BLaER1 (cell line): Measurements from ENCODE around the gene HSPB6.
"Not testable (repeated sequence)": the region's sequence is repeated elsewhere in the genome, so short reads cannot be mapped to it uniquely, and the experiment has no call there.

ENCODE experiments used
- H3K27ac ChIP-seq: shearing (Covaris generic); formaldehyde crosslinking; 2 replicates; pipeline ENCODE4 v1.8.1; 2022
- H3K27me3 ChIP-seq: shearing (Covaris generic); formaldehyde crosslinking; 2 replicates; pipeline ENCODE4 v1.8.1; 2022
- H3K36me3 ChIP-seq: shearing (Covaris generic); formaldehyde crosslinking; 2 replicates; pipeline ENCODE4 v1.8.1; 2022
- H3K4me1 ChIP-seq: shearing (Covaris generic); formaldehyde crosslinking; 2 replicates; pipeline ENCODE4 v1.8.1; 2022
- H3K4me2 ChIP-seq: shearing (Covaris generic); formaldehyde crosslinking; 2 replicates; pipeline ENCODE4 v1.8.1; 2022
- H3K4me3 ChIP-seq: shearing (Covaris generic); formaldehyde crosslinking; 2 replicates; pipeline ENCODE4 v1.8.1; 2022
- H3K9ac ChIP-seq: shearing (Covaris generic); formaldehyde crosslinking; 2 replicates; pipeline ENCODE4 v1.8.1; 2022
- H3K9me3 ChIP-seq: shearing (Covaris generic); formaldehyde crosslinking; 2 replicates; pipeline ENCODE4 v1.8.1; 2022
- H4K20me1 ChIP-seq: shearing (Covaris generic); formaldehyde crosslinking; 2 replicates; pipeline ENCODE4 v1.8.1; 2022
- Cebpa-rat ChIP-seq: shearing (Covaris generic); IDR thresholded peaks from 2 replicates; pipeline ENCODE4 v1.8.1; 2022

Gene HSPB6

GRCh38 chr19:35731779-35732405, 24.9 kb downstream of the HSPB6 start:
- Histone ChIP-seq H3K27me3 (no peaks in the 10 kb centered on the region), H4K20me1 (peaks cover 89% of the 10 kb centered on the region)

GRCh38 chr19:35731353-35731752, 25.5 kb downstream of the HSPB6 start:
- no peak overlapping the region for H3K9ac ChIP-seq
- TF ChIP-seq Cebpa-rat: no peak

More at GRCh38 chr19:35731779-35732405, 24.9 kb downstream of the HSPB6 start:
- Histone ChIP-seq H3K4me2 (no peak overlapping the region), H3K9me3 (no peaks in the 10 kb centered on the region), H3K36me3 (peaks cover 98% of the 10 kb centered on the region), H3K27ac (no peak overlapping the region), H3K4me3 (no peak overlapping the region), H3K9ac (no peak overlapping the region), H3K4me1 (peaks cover 17% of the 10 kb centered on the region)
- TF ChIP-seq Cebpa-rat: no peak

GRCh38 chr19:35730326-35730725, 26.5 kb downstream of the HSPB6 start:
- Histone ChIP-seq H3K4me3 (no peak overlapping the region), H3K9ac (no peak overlapping the region), H3K4me2 (no peak overlapping the region), H3K27ac (no peak overlapping the region), H3K36me3 (peaks cover 98% of the 10 kb centered on the region), H3K4me1 (0 out of 2 replicates have a peak, but pooled peaks cover 2% of the 10 kb centered on the region), H4K20me1 (peaks cover 77% of the 10 kb centered on the region), H3K27me3 (no peaks in the 10 kb centered on the region), H3K9me3 (no peaks in the 10 kb centered on the region)
- no peak for TF ChIP-seq Cebpa-rat

More at GRCh38 chr19:35731353-35731752, 25.5 kb downstream of the HSPB6 start:
- Histone ChIP-seq H3K27me3 (no peaks in the 10 kb centered on the region), H3K27ac (no peak overlapping the region), H3K9me3 (no peaks in the 10 kb centered on the region), H3K4me2 (no peak overlapping the region), H3K4me3 (no peak overlapping the region), H4K20me1 (peaks cover 83% of the 10 kb centered on the region), H3K4me1 (peaks cover 12% of the 10 kb centered on the region), H3K36me3 (peaks cover 98% of the 10 kb centered on the region)

GRCh38 chr19:35729763-35730162, 27.1 kb downstream of the HSPB6 start:
- no peak for TF ChIP-seq Cebpa-rat
- Histone ChIP-seq H3K27me3 (no peaks in the 10 kb centered on the region), H3K9me3 (no peaks in the 10 kb centered on the region), H3K9ac (no peak overlapping the region), H3K27ac (no peak overlapping the region), H3K4me3 (no peak overlapping the region), H3K36me3 (peaks cover 98% of the 10 kb centered on the region), H3K4me2 (no peak overlapping the region), H4K20me1 (peaks cover 77% of the 10 kb centered on the region), H3K4me1 (no peaks in the 10 kb centered on the region)

- Histone ChIP-seq H3K9me3 (no peaks in the 10 kb centered on the region), H3K27me3 (no peaks in the 10 kb centered on the region), H3K4me3 (no peak overlapping the region), H3K9ac (no peak overlapping the region), H3K36me3 (peaks cover 98% of the 10 kb centered on the region), H4K20me1 (peaks cover 77% of the 10 kb centered on the region), H3K4me2 (no peak overlapping the region), H3K4me1 (no peaks in the 10 kb centered on the region), H3K27ac (no peak overlapping the region)
- no peak for TF ChIP-seq Cebpa-rat
Measured at GRCh38 chr19:35729021-35729420, 27.8 kb downstream of the HSPB6 start.

GRCh38 chr19:35727956-35728706, 28.7 kb downstream of the HSPB6 start:
- Histone ChIP-seq H3K4me2 (no peak overlapping the region), H3K27ac (no peak overlapping the region), H3K9me3 (no peaks in the 10 kb centered on the region), H3K4me1 (no peaks in the 10 kb centered on the region), H3K36me3 (peaks cover 99% of the 10 kb centered on the region), H4K20me1 (peaks cover 80% of the 10 kb centered on the region), H3K27me3 (no peaks in the 10 kb centered on the region), H3K9ac (no peak overlapping the region), H3K4me3 (no peak overlapping the region)
- no peak for TF ChIP-seq Cebpa-rat

GRCh38 chr19:35727053-35727955, 29.5 kb downstream of the HSPB6 start:
- no peak for TF ChIP-seq Cebpa-rat
- no peak overlapping the region for H3K27ac ChIP-seq
- no peaks in the 10 kb centered on the region for H3K4me1 ChIP-seq
- H3K9ac ChIP-seq: no peak overlapping the region
- H3K27me3 ChIP-seq: no peaks in the 10 kb centered on the region
- H4K20me1 ChIP-seq: peaks cover 82% of the 10 kb centered on the region
- H3K4me3 ChIP-seq: no peak overlapping the region
- no peak overlapping the region for H3K4me2 ChIP-seq
- peaks cover 100% of the 10 kb centered on the region for H3K36me3 ChIP-seq
- no peaks in the 10 kb centered on the region for H3K9me3 ChIP-seq

GRCh38 chr19:35725216-35725861, 31.5 kb downstream of the HSPB6 start:
- Histone ChIP-seq H3K9me3 (no peaks in the 10 kb centered on the region), H3K36me3 (peaks cover 98% of the 10 kb centered on the region), H4K20me1 (peaks cover 80% of the 10 kb centered on the region), H3K27me3 (no peaks in the 10 kb centered on the region), H3K9ac (no peak overlapping the region), H3K4me2 (no peak overlapping the region), H3K4me3 (no peak overlapping the region), H3K4me1 (no peaks in the 10 kb centered on the region), H3K27ac (no peak overlapping the region)
- no peak for TF ChIP-seq Cebpa-rat

GRCh38 chr19:35724560-35724959, 32.3 kb downstream of the HSPB6 start:
- Histone ChIP-seq H3K4me3 (no peak overlapping the region), H3K9ac (no peak overlapping the region), H3K27me3 (no peaks in the 10 kb centered on the region), H3K4me2 (no peak overlapping the region), H4K20me1 (peaks cover 79% of the 10 kb centered on the region), H3K36me3 (peaks cover 98% of the 10 kb centered on the region), H3K27ac (no peak overlapping the region), H3K4me1 (peaks cover 4% of the 10 kb centered on the region; the same call in 1 of the 2 replicates), H3K9me3 (no peaks in the 10 kb centered on the region)
- TF ChIP-seq Cebpa-rat: no peak

GRCh38 chr19:35724132-35724531, 32.7 kb downstream of the HSPB6 start:
- not testable (repeated sequence) for H3K4me3 ChIP-seq
- peaks cover 79% of the 10 kb centered on the region for H4K20me1 ChIP-seq

More at GRCh38 chr19:35724132-35724531, 32.7 kb downstream of the HSPB6 start:
- H3K27ac ChIP-seq, H3K4me1 ChIP-seq, H3K4me2 ChIP-seq, H3K9me3 ChIP-seq, H3K27me3 ChIP-seq, H3K9ac ChIP-seq: not testable (repeated sequence)
- H3K36me3 ChIP-seq: peaks cover 97% of the 10 kb centered on the region
